HG03575 (cell line): Measurements from ENCODE around the gene TTC39B.

Experiments used
- ATAC-seq: cut with Tn5 transposase; IDR thresholded peaks from one replicate; pipeline ENCODE4 v1.9.1; 2021; ENCODE audit not compliant: unreplicated experiment, insufficient number of reproducible peaks, low FRiP score; ENCODE audit errors: extremely low read depth

The TTC39B gene

DNA sequence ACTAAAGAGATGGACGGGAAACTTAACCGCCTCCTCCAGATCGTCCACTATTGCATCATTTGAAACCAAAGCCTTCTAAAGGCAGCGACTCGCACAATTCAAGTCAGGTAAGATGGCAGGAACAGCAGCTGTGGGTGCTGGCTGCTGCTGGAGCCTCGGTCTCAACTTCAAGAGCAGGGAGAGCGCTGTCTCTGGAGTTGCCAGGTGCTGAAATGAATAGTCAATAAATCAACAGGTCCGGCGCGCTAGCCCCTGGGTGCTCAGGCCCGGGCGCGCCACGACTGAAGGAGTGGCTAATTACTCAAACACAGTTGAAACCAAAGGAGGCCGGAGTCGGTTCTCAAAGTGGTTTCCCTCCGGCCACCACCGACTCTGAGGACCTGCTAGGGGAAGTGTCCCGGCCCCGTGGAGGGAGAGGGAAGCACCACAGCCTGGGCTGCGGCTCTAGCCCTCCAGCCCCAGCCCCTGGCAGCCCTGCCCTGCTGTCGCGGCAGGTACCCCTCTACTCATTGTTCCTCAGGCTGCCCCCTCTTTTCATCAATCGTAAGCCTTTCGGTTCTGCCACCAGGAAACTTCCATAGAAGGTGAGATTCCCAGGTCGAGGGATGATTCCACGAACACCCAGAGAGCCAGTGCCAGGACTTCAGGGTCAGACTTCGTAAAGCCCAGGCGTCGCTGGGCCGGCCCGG, 804 bp downstream of the TTC39B start:
- ATAC-seq, result no peak

DNA sequence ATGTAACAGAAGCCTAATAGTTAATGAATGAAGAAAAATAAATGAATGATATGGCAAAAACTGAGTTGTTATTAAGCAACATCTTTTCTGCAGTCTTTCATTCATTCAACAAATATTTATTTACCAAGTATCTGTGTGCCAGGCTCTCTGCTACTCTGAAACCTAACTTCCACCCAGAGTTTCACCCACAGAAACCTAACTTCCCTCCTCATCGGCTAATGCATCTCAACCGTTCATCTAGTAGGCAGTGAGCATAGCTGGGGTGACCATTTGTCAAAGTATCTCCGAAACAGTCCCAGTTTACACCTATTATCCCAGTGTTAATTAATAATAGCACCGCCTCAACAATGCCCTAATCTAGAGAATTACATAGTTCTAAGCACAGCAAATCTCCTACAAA, 1.5 kb downstream of the TTC39B start:
- no peak for ATAC-seq

DNA sequence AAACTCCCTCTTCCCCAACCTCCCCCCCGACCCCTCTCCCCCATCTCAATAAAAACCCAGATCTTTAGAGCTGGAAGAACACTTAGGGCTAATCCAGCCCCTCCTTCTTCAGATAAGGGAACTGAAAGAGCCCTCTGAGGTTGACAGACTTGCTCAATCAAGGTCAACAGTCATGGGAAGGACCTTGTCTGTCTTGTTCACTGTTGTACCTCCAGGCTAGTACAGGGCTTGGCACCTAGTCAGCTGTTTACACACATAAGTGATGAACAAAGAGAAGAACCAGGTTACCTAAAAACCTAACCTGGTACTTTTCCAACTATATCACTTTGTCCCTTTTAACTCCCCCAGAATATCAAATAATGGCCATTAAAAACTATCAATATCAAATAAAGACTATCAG, 2.4 kb downstream of the TTC39B start:
- ATAC-seq, result no peak

DNA sequence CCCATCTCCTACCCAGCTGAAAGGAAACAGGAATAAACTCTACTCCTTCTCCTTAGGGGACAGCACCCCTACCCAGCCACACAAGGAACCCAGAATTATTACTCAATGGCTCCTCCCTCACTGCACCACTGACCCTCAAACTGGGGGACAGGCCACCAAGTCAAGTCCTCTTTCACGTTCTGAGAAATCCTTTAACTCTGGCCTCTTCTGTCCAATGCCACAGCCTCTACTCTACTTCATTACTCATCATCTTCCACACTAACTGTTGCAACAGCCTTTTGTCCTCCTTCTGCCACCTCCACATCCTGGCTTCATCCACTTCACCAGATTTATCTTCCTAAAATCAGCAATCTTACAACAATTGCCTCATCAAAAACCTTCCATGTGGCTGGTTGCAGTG, 6.8 kb downstream of the TTC39B start:
- no peak for ATAC-seq

DNA sequence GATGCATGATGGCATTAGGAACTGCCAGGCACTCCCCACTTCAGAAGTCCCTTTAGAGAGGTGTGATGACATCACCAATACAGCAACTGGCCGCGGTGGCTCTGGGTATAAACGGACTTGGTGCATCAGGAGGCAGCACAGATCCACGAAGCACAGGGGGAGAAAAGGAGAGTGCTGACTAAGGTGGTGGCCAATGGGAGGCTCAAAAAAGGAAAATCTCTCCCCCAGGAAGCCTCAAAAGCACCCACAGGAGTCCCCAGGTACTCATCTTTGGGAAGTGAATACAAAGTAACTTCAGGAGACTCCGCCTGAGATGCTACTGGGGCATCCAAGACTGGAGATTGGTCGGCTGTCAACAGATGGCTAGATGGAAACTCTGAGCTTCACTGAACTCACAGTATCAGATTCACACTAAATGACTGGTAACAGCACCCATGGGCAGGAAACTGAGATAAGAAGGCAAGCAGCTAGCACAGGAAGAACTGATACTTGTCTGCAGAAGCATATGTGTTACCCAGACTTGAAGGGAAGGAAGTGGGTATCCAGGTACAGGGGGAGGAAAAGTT, 7.6 kb downstream of the TTC39B start:
- peak; percentile 91 for ATAC-seq

DNA sequence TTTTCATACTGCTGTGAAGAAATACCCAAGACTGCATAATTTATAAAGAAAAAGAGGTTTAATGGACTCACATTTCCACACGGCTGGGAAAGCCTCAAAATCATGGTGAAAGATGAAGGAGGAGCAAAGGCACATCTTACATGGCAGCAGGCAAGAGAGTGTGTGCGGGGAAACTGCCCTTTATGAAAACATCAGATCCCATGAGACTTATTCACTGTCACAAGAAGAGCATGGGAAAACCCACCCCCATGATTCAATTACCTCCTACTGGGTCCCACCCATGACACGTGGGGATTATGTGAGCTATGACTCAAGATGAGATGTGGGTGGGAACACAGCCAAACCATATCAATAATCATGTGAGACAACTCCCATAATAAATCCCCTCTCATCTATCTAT, 8.7 kb downstream of the TTC39B start:
- no peak for ATAC-seq

DNA sequence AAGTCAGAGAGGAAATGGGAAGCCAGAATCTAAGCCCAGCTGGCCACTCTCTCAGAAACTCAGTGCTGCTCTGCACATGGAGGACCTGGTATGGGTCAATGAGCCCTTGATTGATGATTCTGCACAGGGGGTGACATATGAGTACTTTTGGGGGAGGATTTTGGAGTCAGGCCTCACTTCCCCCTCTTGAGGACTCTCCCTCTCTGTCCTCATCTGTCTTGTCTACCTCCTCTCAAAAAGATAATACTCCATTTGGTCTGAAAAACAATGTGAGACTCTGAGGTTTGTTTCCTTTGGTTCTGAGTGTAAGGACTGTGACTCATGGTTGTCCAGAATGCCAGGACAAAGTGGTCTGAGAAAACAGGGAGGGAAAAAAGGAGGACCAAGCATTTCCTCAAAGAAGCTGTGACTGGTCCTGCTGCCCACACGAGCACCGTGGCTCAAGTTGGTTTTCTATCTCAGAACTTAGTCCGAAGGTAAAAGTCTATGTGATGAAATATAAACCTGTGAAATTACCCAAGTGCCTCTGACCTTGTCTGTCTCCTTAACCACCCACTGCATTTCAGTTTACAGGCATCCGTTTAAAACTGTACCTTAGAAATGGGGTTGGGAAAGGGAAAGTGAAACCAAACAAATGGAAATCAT, 11.1 kb downstream of the TTC39B start:
- ATAC-seq, result no peak

DNA sequence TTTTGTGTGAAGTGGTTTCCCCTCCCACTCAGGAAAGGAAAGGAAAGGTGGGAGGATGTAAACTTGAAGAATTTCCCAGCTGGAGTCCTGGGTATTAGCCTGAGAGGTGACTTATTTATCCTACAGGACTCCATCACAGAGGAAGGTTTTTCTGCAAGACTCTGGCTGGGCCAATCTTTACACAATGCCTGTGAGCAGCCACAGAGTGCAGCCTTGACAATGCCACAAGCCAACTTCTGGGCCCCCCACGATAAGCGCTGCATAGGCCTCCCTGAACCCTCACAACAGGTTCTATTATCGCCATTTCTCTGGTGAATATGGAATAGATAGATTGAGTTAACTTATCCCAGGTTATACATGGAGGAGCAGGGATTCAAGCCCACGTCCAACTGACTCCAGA, 12.4 kb downstream of the TTC39B start:
- ATAC-seq, result no peak

DNA sequence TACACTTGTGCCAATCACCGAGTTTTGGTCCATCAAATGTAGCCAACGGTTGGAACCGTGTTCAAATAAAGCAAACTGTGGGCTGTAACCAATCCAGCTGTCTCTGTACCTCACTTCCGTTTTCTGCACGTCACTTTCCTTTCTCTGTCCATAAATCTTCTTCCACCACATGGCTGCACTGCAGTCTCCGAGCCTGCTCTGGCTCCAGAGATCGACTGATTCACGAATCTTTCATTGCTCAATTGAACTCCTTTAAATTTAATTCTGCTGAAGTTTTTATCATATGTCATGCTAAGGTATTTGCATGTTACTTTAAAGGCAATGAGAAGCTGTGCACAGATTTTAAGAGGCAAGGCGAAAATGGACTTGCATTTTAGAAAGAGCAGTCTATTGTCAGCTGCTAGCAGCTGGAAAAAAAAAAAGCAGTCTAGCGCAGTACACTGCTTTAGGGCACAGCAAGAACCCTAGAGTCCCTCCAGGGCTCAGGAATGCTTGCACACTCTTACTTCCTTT, 13.2 kb downstream of the TTC39B start:
- no peak for ATAC-seq

DNA sequence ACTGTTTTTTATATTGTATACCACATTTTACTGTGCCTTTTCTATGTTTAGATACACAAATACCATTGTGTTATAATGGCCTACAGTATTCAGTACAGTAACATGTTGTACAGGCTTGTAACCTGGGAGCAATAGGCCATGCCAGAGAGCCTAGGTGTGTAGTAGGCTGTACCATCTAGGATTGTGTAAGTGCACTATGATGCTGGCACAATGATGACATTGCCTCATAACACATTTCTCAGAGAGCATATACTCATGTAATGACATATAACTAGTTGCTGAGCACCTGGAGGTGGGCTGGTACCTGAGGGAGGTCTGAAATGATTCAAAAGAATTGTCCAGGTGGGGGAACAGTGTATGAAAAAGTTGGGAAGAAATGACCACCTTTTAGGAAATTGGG, 13.9 kb downstream of the TTC39B start:
- no peak for ATAC-seq

DNA sequence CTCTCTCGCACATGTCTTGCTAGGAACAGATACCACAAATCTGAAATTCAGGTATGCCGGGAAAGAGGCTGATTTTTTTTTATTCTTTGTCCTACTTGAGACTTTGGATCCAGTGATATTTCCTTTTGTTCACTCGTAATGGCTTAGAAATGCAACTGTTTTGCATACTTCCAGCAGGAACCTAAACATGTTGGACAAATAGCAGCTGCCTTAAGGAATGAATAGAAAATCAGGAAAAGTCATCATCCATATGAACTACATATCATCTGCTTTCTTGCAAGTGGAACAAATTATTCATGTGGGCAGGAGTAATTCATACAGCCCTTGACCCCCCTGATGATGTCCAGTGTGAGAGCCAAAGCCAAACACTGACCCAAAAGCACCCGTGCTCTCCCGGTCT, 17.4 kb downstream of the TTC39B start:
- no peak for ATAC-seq

DNA sequence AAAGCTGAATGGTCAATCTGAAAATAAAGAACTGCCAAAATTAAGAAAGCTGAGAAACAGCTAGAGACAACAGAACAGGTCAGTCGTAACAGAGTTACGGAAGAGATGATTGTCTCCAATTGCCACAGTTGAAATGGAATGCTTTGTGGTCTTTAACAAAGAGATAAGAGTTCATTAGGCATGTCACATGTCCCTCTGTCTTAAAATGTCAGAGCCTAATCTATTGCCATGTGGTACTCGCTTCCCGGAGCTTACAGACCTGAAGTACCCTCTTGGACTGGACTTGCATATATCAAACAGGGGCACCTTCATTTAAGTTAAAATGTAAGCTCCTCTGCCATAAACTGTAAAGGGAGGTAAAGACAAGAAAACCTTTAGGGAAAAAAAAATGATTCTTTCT, 19.7 kb downstream of the TTC39B start:
- ATAC-seq, result no peak

DNA sequence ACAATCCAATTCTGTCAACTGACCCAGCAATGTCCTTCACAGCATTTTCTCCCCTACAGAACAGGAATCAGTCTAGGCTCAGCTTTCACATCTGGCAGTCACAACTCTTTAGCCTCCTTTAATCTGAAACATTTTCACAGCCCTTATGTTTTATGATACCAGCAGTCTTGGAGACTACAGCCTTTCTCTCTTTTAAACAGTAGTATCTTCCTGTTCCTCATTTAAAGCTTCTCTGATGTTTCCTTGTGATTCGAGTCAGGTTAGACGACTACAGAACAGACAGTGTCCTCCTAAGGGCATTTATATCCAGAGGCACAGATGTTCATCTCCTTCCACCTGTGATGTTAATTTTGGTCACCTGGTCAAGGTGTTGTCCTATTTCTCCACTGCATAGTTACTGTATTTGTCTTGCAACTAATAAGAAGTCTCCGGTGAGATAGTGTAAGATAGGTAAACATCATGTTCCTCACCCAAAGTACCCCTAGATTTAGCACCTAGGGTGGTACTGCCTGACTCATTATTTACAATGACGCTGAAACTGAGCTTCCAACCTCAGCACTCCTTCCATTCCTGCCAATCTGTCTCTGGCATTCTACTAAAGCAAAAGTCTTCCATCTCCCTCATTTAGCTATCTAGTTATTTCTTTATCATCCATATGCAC, 20.7 kb downstream of the TTC39B start:
- no peak for ATAC-seq

DNA sequence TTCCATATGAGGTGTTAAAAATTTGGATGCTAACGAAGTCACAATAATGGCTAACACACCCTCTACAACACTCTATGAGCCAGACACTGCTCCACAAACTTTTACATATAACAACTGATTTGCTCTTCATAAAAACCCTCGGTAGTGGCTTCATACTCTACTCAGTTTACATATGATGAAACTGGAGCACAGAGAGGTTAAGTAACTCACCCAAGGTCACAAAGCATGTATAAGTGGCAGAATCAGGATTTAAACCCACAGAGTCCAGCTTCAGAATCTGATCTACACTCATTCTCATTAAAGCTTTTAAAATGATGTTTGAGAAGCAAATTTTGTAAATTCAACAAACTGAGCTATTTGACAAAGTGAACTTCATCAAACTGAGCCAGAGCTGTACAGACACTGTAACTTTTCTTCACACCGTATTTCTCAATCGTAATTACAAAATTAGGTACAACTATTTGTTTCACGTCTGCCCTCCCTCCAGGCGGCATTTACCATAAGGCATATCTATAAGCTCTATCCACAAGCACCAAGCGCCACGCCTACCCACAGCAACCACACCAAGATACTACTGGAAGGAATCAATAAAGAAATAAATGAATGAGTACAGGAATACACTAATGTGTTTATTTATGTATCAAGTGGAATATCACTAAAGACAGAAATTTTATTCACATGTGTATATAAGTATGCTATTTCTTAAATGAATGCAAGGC, 24.3 kb downstream of the TTC39B start:
- ATAC-seq, result no peak

DNA sequence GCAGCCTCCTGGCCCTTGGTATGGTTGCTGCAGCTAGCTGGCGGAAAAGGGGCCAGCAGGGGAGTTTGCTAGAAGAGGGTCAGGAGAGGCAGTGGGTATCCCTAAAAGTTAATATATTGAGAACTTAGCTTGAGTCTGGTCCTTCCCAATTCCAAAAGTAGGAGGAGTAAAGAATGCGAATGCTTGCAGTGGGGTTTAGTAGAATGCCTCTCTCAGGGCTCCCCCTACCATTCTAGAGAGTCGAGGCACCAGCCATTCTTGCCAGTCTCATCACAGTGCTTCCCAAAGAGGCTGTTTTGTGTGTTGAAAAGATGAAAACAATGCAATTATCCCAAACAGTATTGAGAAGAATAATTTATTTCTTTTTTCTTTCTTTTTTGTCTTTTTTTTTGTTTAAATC, 26.4 kb downstream of the TTC39B start:
- ATAC-seq, result no peak

DNA sequence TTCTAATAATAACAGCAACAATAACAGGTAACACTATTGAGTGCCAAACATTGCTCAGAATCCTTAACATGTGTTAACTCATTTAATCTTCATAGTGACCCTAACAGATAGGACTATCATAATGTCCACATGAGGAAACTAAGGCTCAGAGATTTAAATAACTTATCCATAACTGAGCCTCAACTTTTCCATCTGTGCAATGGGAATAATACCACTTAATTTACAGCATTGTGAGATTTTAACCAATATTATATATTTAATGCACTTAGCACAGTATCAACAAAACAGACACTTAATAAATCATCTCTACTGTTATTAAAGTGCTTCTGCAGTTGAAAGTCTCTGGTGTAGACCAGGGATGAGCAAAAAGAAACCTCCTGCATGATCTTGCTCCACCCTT, 28.2 kb downstream of the TTC39B start:
- no peak for ATAC-seq

DNA sequence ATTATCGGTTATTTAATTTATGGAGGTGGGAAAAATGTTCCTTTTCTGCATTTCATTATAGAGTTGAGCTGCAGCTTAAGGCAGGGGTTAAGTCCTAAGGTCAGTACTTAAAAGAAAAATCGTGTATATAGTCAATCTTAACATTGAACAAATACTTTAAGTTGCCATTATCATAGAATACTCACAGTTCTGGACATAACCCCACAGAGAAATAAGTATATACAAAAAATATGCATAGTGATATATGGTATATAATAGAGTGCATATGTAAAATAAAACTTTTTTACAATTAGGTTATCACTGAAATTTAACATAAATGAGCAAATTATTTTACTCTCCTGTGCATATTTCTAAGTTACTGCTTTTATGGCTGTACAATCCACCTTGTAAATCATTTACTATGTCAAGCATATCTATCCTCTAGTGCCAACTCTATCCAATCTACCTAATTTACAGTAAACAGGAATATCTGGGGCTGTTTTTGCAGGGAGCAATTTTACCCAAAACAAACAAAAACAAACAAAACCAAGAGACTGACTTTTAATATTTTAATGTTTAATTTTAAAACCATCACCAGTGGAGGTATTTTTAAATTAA, 28.8 kb downstream of the TTC39B start:
- no peak for ATAC-seq

DNA sequence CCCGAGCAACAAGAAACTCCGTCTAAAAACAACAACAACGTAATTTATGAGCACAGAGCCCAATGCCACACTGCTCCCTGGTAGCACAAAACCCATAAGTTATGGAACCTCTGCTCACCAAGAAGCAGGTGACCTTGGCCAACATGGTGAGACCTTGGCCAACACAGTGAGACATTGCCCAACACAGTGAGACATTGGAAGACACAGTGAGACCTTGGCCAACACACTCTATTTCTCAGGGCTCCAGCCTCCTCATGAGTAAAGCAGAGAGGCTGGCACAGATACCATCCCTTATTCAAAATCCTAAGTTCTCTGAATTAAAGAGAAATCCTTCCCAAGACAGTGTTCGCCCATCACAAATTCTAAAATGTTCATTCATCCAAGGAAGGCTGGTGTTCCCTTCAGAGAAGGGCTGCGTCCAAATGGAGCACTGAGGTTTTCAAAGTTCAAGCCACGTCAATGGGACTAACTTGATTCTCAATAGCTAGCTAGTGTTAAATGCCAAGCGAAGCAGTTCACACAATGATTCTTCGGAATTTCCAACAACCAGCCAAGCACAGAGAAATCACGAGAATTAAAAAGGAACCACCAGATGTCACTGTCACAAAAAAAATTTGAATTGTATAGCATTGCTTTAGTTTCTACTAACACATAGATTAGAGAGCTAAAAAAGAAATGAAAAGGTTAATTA, 29.5 kb downstream of the TTC39B start:
- ATAC-seq, result no peak
